HepG2 (cell line): ENCODE data around the gene CDC6. TPM values are rescaled to one million over a fixed set of nuclear protein-coding genes. Genes with fewer than 3 reads are reported as not detected.

Source experiments
- GTF3A ChIP-seq: sonication (generic); formaldehyde crosslinking; conservative IDR thresholded peaks from 2 replicates; pipeline ENCODE4 v1.4.0; 2020; ENCODE audit warnings: mild to moderate bottlenecking, missing genetic modification reagents
- HCFC1 ChIP-seq: fragments of 150-350 bp; IDR thresholded peaks from 2 replicates; pipeline ENCODE4 v1.6.1; 2014; ENCODE audit warnings: low read depth, low read length
- KLF16 ChIP-seq, 2 experiments: sonication (generic) in 1 of 2; formaldehyde crosslinking in 1 of 2; IDR thresholded peaks; 2 replicates each; pipeline versions ENCODE4 v1.6.1 to v1.8.0; 2016 to 2023; ENCODE audit warnings: missing genetic modification reagents in 2 of 2, missing compliant biosample characterization in 1 of 2
- MEIS2 ChIP-seq: sonication (generic); formaldehyde crosslinking; IDR thresholded peaks from 2 replicates; pipeline ENCODE4 v1.9.0; 2021; ENCODE audit warnings: mild to moderate bottlenecking, missing genetic modification reagents
- NFATC3 ChIP-seq: sonication (generic); formaldehyde crosslinking; IDR thresholded peaks from 2 replicates; pipeline ENCODE4 v1.5.1; 2020; ENCODE audit warnings: mild to moderate bottlenecking, missing genetic modification reagents
- RAD21 ChIP-seq: fragments of 450-650 bp; formaldehyde crosslinking; IDR thresholded peaks from 2 replicates; pipeline ENCODE4 v1.5.0; 2020; ENCODE audit warnings: mild to moderate bottlenecking
- RXRA ChIP-seq: sonication (generic); formaldehyde crosslinking; IDR thresholded peaks from 2 replicates; pipeline ENCODE4 v1.5.1; 2020; ENCODE audit warnings: missing genetic modification reagents
- ZBTB1 ChIP-seq: sonication (generic); formaldehyde crosslinking; IDR thresholded peaks from 2 replicates; pipeline ENCODE4 v1.4.0; 2020; ENCODE audit warnings: missing genetic modification reagents, borderline replicate concordance
- ZNF317 ChIP-seq: sonication (generic); formaldehyde crosslinking; IDR thresholded peaks from 2 replicates; pipeline ENCODE4 v1.5.0; 2020; ENCODE audit warnings: mild to moderate bottlenecking, missing genetic modification reagents
- ZNF333 ChIP-seq: sonication (generic); formaldehyde crosslinking; IDR thresholded peaks from 2 replicates; pipeline ENCODE4 v1.4.0; 2020; ENCODE audit warnings: mild to moderate bottlenecking, missing genetic modification reagents, borderline replicate concordance
- ZNF484 ChIP-seq: sonication (generic); formaldehyde crosslinking; IDR thresholded peaks from 2 replicates; pipeline ENCODE4 v1.5.1; 2020; ENCODE audit warnings: mild to moderate bottlenecking, low read depth, missing genetic modification reagents, borderline replicate concordance
- ZNF572 ChIP-seq: sonication (generic); formaldehyde crosslinking; IDR thresholded peaks from 2 replicates; pipeline ENCODE4 v1.5.1; 2020; ENCODE audit warnings: mild to moderate bottlenecking, missing genetic modification reagents
- ZNF607 ChIP-seq: sonication (generic); formaldehyde crosslinking; IDR thresholded peaks from 2 replicates; pipeline ENCODE4 v1.5.1; 2020; ENCODE audit warnings: missing genetic modification reagents, mild to moderate bottlenecking, borderline replicate concordance
- ZNF841 ChIP-seq: sonication (generic); formaldehyde crosslinking; IDR thresholded peaks from 2 replicates; pipeline ENCODE4 v1.8.1; 2023; ENCODE audit warnings: missing genetic modification reagents, borderline replicate concordance
- ZSCAN21 ChIP-seq: sonication (generic); formaldehyde crosslinking; IDR thresholded peaks from 2 replicates; pipeline ENCODE4 v1.8.0; 2022; ENCODE audit warnings: mild to moderate bottlenecking, missing genetic modification reagents, moderate library complexity, borderline replicate concordance
- polyA plus RNA-seq, 8 experiments: library from polyadenylated mRNA; depleted of rRNA in 3 of 8; stranded (reverse) in 7 of 8; unstranded in 1 of 8; fragments of >200 nt; fragmentation: Illumina TruSeq in 4 of 8; extraction: Trizol in 4 of 8; gene quantifications; 2 replicates each; pipeline versions ENCODE4 v1.2.1 to v1.2.3, GENCODE V29; 2011 to 2016; ENCODE audit warnings: low read depth in 4 of 8, missing spikeins in 1 of 8, mixed read lengths in 1 of 8; ENCODE audit not compliant: insufficient read depth in 1 of 8
- total RNA-seq, 5 experiments: library from RNA; depleted of rRNA; stranded (reverse); fragments of >200 nt; fragmentation: Illumina TruSeq; extraction: Trizol; gene quantifications; 2 replicates each; pipeline ENCODE4 v1.2.3, GENCODE V29; 2016; ENCODE audit warnings: low read depth in 1 of 5
- TF ChIP-seq, protein P1 (sequence below): sonication (generic); formaldehyde crosslinking; IDR thresholded peaks from 2 replicates; pipeline ENCODE4 v1.9.0; 2021; ENCODE audit warnings: missing genetic modification reagents, borderline replicate concordance
- TF ChIP-seq, protein P2 (sequence below): sonication (generic); formaldehyde crosslinking; IDR thresholded peaks from 2 replicates; pipeline ENCODE4 v1.4.0; 2020; ENCODE audit warnings: missing genetic modification reagents
- TF ChIP-seq, protein P3 (sequence below): sonication (generic); formaldehyde crosslinking; IDR thresholded peaks from 2 replicates; pipeline ENCODE4 v1.9.0; 2021; ENCODE audit warnings: missing genetic modification reagents, mild to moderate bottlenecking, borderline replicate concordance
- TF ChIP-seq, protein P4 (sequence below): sonication (generic); formaldehyde crosslinking; IDR thresholded peaks from 2 replicates; pipeline ENCODE4 v1.5.0; 2020; ENCODE audit warnings: missing genetic modification reagents

The CDC6 gene
- total and polyA plus RNA-seq, 2 of the 13 experiments (the other 11 are each of a cell fraction or from before 2014, with no cell fraction given) = 17.4 to 114 TPM

DNA sequence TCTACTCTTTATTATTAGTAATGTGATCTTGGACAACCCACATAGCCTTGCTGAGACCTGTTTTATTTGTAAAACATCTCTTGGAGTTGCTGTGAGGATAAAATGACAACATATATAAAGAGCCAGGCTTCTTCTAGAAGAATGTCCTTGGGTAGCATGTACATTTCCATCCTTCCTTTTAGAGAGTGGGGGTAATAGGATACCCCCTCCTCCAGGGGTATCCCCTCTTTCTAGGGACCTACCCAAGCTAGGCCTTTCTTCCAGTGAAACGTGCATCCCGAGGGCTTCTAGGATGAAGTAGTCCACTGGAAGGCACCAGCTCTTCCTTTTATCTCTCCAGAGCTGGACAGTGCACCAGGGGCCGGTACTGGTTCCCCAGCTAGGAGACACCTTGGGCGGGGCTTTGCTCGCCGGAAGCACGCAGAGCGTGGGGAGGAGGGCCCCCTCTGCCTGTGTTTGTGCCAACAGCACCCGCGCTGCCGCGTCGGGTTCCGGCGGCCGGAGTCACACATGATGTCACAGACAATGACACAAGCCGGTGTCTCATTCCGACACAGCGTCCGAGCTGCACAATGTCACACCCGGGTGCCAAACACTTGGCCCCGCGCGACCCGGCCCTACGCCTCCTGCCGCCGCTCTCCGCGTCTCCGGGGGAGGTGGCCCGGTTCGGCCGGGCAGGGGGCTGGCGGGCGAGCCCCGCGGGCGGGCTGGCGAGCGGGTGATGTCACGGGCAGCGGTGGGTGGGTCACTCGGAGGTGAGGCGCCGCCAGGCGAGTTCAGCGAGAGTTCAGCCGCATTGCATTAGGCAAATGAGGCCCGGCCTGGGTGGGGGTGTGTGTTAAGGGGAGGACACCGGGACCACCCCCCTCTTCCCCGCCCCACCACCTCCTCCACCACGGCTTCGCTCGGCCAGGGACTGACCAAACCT, 53.5 kb downstream of the CDC6 start (continued):
- TF ChIP-seq ZNF572 (no peak), HCFC1 (no peak), RAD21 (peak; percentile 68), ZBTB1 (CRISPR knock-in tag) (no peak), ZNF317 (CRISPR knock-in tag) (0 out of 2 replicates have a peak, but pooled peaks have one; percentile 47), ZNF333 (peak; percentile 53; the same call in 1 of the 2 replicates), NFATC3 (no peak), RXRA (CRISPR knock-in tag) (peak; percentile 85), MEIS2 (peak; percentile 51; the same call in 1 of the 2 replicates), ZSCAN21 (CRISPR knock-in tag) (peak; percentile 91), ZNF841 (CRISPR knock-in tag) (no peak), GTF3A (CRISPR knock-in tag) (peak; percentile 80; the same call in 1 of the 2 replicates), KLF16 (CRISPR knock-in tag; IDR thresholded peaks at IDR 0.05) (peak in 1 of 2 experiments; percentile 77; a peak in 1 of 4 replicates), ZNF484 (CRISPR knock-in tag) (no peak), ZNF607 (CRISPR knock-in tag) (no peak)
- TF ChIP-seq, protein P1, sequence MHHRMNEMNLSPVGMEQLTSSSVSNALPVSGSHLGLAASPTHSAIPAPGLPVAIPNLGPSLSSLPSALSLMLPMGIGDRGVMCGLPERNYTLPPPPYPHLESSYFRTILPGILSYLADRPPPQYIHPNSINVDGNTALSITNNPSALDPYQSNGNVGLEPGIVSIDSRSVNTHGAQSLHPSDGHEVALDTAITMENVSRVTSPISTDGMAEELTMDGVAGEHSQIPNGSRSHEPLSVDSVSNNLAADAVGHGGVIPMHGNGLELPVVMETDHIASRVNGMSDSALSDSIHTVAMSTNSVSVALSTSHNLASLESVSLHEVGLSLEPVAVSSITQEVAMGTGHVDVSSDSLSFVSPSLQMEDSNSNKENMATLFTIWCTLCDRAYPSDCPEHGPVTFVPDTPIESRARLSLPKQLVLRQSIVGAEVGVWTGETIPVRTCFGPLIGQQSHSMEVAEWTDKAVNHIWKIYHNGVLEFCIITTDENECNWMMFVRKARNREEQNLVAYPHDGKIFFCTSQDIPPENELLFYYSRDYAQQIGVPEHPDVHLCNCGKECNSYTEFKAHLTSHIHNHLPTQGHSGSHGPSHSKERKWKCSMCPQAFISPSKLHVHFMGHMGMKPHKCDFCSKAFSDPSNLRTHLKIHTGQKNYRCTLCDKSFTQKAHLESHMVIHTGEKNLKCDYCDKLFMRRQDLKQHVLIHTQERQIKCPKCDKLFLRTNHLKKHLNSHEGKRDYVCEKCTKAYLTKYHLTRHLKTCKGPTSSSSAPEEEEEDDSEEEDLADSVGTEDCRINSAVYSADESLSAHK = no peak
- TF ChIP-seq, protein P2, sequence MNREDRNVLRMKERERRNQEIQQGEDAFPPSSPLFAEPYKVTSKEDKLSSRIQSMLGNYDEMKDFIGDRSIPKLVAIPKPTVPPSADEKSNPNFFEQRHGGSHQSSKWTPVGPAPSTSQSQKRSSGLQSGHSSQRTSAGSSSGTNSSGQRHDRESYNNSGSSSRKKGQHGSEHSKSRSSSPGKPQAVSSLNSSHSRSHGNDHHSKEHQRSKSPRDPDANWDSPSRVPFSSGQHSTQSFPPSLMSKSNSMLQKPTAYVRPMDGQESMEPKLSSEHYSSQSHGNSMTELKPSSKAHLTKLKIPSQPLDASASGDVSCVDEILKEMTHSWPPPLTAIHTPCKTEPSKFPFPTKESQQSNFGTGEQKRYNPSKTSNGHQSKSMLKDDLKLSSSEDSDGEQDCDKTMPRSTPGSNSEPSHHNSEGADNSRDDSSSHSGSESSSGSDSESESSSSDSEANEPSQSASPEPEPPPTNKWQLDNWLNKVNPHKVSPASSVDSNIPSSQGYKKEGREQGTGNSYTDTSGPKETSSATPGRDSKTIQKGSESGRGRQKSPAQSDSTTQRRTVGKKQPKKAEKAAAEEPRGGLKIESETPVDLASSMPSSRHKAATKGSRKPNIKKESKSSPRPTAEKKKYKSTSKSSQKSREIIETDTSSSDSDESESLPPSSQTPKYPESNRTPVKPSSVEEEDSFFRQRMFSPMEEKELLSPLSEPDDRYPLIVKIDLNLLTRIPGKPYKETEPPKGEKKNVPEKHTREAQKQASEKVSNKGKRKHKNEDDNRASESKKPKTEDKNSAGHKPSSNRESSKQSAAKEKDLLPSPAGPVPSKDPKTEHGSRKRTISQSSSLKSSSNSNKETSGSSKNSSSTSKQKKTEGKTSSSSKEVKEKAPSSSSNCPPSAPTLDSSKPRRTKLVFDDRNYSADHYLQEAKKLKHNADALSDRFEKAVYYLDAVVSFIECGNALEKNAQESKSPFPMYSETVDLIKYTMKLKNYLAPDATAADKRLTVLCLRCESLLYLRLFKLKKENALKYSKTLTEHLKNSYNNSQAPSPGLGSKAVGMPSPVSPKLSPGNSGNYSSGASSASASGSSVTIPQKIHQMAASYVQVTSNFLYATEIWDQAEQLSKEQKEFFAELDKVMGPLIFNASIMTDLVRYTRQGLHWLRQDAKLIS (CRISPR knock-in tag) = no peak
- TF ChIP-seq, protein P3, sequence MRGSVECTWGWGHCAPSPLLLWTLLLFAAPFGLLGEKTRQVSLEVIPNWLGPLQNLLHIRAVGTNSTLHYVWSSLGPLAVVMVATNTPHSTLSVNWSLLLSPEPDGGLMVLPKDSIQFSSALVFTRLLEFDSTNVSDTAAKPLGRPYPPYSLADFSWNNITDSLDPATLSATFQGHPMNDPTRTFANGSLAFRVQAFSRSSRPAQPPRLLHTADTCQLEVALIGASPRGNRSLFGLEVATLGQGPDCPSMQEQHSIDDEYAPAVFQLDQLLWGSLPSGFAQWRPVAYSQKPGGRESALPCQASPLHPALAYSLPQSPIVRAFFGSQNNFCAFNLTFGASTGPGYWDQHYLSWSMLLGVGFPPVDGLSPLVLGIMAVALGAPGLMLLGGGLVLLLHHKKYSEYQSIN (CRISPR knock-in tag) = no peak
- TF ChIP-seq, protein P4, sequence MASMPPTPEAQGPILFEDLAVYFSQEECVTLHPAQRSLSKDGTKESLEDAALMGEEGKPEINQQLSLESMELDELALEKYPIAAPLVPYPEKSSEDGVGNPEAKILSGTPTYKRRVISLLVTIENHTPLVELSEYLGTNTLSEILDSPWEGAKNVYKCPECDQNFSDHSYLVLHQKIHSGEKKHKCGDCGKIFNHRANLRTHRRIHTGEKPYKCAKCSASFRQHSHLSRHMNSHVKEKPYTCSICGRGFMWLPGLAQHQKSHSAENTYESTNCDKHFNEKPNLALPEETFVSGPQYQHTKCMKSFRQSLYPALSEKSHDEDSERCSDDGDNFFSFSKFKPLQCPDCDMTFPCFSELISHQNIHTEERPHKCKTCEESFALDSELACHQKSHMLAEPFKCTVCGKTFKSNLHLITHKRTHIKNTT (CRISPR knock-in tag) = no peak
